IMR-90 (cell line): Measurements from ENCODE around the gene GPC4. TPM values are rescaled to one million over a fixed set of nuclear protein-coding genes. Genes with fewer than 3 reads are reported as not detected.

Experiments used
- ATAC-seq: fragments of 200-7000 bp; cut with Tn5 transposase; 2 replicates; pipeline ENCODE4 v1.9.1; 2020; ENCODE audit warnings: low read depth, mild to moderate bottlenecking, moderate library complexity
- BruUV-seq: library from RNA; stranded (reverse); fragments of 400-500 nt; replicated peaks from 2 replicates; lab custom pipeline; 2021; lab: Mats Ljungman, UMichigan
- CTCF ChIA-PET: fragments of 300-600 bp; formaldehyde crosslinking; extraction: SDS; loops from one replicate; lab custom pipeline; 2021; ENCODE audit warnings: antibody characterized with exemption; lab: Yijun Ruan, JAX
- POLR2A ChIA-PET: fragments of 300-600 bp; sonication (Branson Sonifier 250); formaldehyde crosslinking; loops from one replicate; lab custom pipeline; 2022; ENCODE audit warnings: antibody characterized with exemption; ENCODE audit not compliant: unreplicated experiment; lab: Charles Lee
- DNase-seq: peaks from one replicate; pipeline ENCODE4 v3.0.0; 2013
- H2AFZ ChIP-seq: replicated peaks from 2 replicates; pipeline ENCODE3; 2013; ENCODE audit warnings: low read length, mild to moderate bottlenecking; ENCODE audit not compliant: poor library complexity
- H2AK5ac ChIP-seq: 2 replicates; pipeline ENCODE4 v1.6.1; 2013; ENCODE audit warnings: low read depth, low read length, inconsistent platforms
- H2AK9ac ChIP-seq: replicated peaks from 2 replicates; pipeline ENCODE3; 2013; ENCODE audit warnings: mild to moderate bottlenecking, low read depth, low read length, moderate library complexity; ENCODE audit not compliant: poor library complexity
- H2BK120ac ChIP-seq: 2 replicates; pipeline ENCODE4 v1.6.1; 2013; ENCODE audit warnings: low read depth, low read length, inconsistent platforms
- H2BK15ac ChIP-seq: 3 replicates; pipeline ENCODE4 v1.6.1; 2013; ENCODE audit warnings: low read depth, low read length, inconsistent platforms
- H2BK20ac ChIP-seq: 2 replicates; pipeline ENCODE4 v1.6.1; 2013; ENCODE audit warnings: low read depth, mild to moderate bottlenecking, inconsistent platforms, low read length, moderate library complexity
- H2BK5ac ChIP-seq: 2 replicates; pipeline ENCODE4 v1.6.1; 2013; ENCODE audit warnings: mild to moderate bottlenecking, low read depth, low read length, inconsistent platforms; ENCODE audit not compliant: poor library complexity, severe bottlenecking
- H3K14ac ChIP-seq: replicated peaks from 2 replicates; pipeline ENCODE4 v1.6.1; 2013; ENCODE audit warnings: low read depth, low read length, inconsistent platforms
- H3K18ac ChIP-seq: 2 replicates; pipeline ENCODE4 v1.6.1; 2013; ENCODE audit warnings: low read depth, low read length, control low read depth
- H3K23ac ChIP-seq: 2 replicates; pipeline ENCODE4 v1.6.1; 2013; ENCODE audit warnings: low read depth, low read length, inconsistent platforms
- H3K27ac ChIP-seq: 2 replicates; pipeline ENCODE4 v1.5.1; 2013; ENCODE audit warnings: mild to moderate bottlenecking, control low read depth, low read length; ENCODE audit not compliant: insufficient read depth
- H3K27me3 ChIP-seq: 2 replicates; pipeline ENCODE4 v1.6.1; 2013; ENCODE audit warnings: low read length; ENCODE audit not compliant: control insufficient read depth, insufficient read depth
- H3K36me3 ChIP-seq: 2 replicates; pipeline ENCODE4 v1.6.1; 2013; ENCODE audit warnings: low read length, mixed read lengths; ENCODE audit not compliant: control insufficient read depth, insufficient read depth
- H3K4ac ChIP-seq: 2 replicates; pipeline ENCODE4 v1.6.1; 2013; ENCODE audit warnings: low read depth, low read length, inconsistent platforms
- H3K4me1 ChIP-seq: 2 replicates; pipeline ENCODE4 v1.6.1; 2013; ENCODE audit warnings: low read length, mixed read lengths; ENCODE audit not compliant: control insufficient read depth, insufficient read depth
- H3K4me2 ChIP-seq: 2 replicates; pipeline ENCODE4 v1.6.1; 2013; ENCODE audit warnings: low read depth, mild to moderate bottlenecking, control low read depth, low read length, moderate library complexity
- H3K4me3 ChIP-seq: 2 replicates; pipeline ENCODE4 v1.5.1; 2013; ENCODE audit warnings: low read depth, mild to moderate bottlenecking, control low read depth, low read length, moderate library complexity; ENCODE audit not compliant: insufficient read depth
- H3K56ac ChIP-seq: 2 replicates; pipeline ENCODE4 v1.6.1; 2013; ENCODE audit warnings: low read length, inconsistent platforms; ENCODE audit not compliant: insufficient read depth; ENCODE audit errors: extremely low read depth
- H3K79me1 ChIP-seq, 2 experiments: 2 replicates each; pipeline ENCODE4 v1.6.1; 2013; ENCODE audit warnings: low read length in 2 of 2, inconsistent platforms in 1 of 2, low read depth in 1 of 2
- H3K9ac ChIP-seq: 2 replicates; pipeline ENCODE4 v1.6.1; 2013; ENCODE audit warnings: low read depth, low read length, control low read depth
- H3K9me1 ChIP-seq: 2 replicates; pipeline ENCODE4 v1.6.1; 2013; ENCODE audit warnings: low read length, inconsistent platforms; ENCODE audit not compliant: insufficient read depth
- H3K9me3 ChIP-seq: 2 replicates; pipeline ENCODE4 v1.6.1; 2013; ENCODE audit warnings: low read length; ENCODE audit not compliant: control insufficient read depth, insufficient read depth
- H4K20me1 ChIP-seq: 2 replicates; pipeline ENCODE4 v1.6.1; 2013; ENCODE audit warnings: low read length, inconsistent platforms; ENCODE audit not compliant: insufficient read depth
- H4K5ac ChIP-seq: 2 replicates; pipeline ENCODE4 v1.6.1; 2013; ENCODE audit warnings: mild to moderate bottlenecking, low read depth, low read length, control low read depth
- H4K8ac ChIP-seq, 2 experiments: 2 replicates each; pipeline ENCODE4 v1.6.1; 2013; ENCODE audit warnings: low read depth in 2 of 2, low read length in 2 of 2, control low read depth in 1 of 2, inconsistent platforms in 1 of 2
- H4K91ac ChIP-seq: 2 replicates; pipeline ENCODE4 v1.6.1; 2013; ENCODE audit warnings: low read depth, low read length, inconsistent platforms; ENCODE audit not compliant: insufficient read depth
- BHLHE40 ChIP-seq: fragments of 150-350 bp; IDR thresholded peaks from 2 replicates; pipeline ENCODE4 v1.6.1; 2016; ENCODE audit warnings: mild to moderate bottlenecking, low read depth, low read length
- CEBPB ChIP-seq: IDR thresholded peaks from 2 replicates; pipeline ENCODE4 v1.6.1; 2012; ENCODE audit warnings: low read depth, low read length, improper control_type of control experiment
- CHD1 ChIP-seq: IDR thresholded peaks from 2 replicates; pipeline ENCODE4 v1.6.1; 2012; ENCODE audit warnings: low read depth, low read length, improper control_type of control experiment
- CTCF ChIP-seq: conservative IDR thresholded peaks from 2 replicates; pipeline ENCODE4 v1.5.1; 2012; ENCODE audit warnings: mild to moderate bottlenecking, low read depth, low read length, improper control_type of control experiment
- FOS ChIP-seq: fragments of 150-350 bp; IDR thresholded peaks from 2 replicates; pipeline ENCODE4 v1.6.1; 2016; ENCODE audit warnings: low read depth, low read length
- MAFK ChIP-seq: IDR thresholded peaks from 2 replicates; pipeline ENCODE4 v1.6.1; 2012; ENCODE audit warnings: low read depth, low read length, improper control_type of control experiment
- MAZ ChIP-seq: IDR thresholded peaks from 2 replicates; pipeline ENCODE4 v1.6.1; 2012; ENCODE audit warnings: low read depth, mild to moderate bottlenecking, low read length, improper control_type of control experiment, moderate library complexity, borderline replicate concordance
- MXI1 ChIP-seq: IDR thresholded peaks from 2 replicates; pipeline ENCODE4 v1.6.1; 2012; ENCODE audit warnings: low read depth, mild to moderate bottlenecking, low read length, moderate library complexity, borderline replicate concordance
- NFE2L2 ChIP-seq: fragments of 150-350 bp; IDR thresholded peaks from 2 replicates; pipeline ENCODE4 v1.6.1; 2016; ENCODE audit warnings: low read depth, mild to moderate bottlenecking, low read length
- POLR2A ChIP-seq: IDR thresholded peaks from 2 replicates; pipeline ENCODE4 v1.6.1; 2012; ENCODE audit warnings: mild to moderate bottlenecking, low read depth, low read length
- RAD21 ChIP-seq: IDR thresholded peaks from 2 replicates; pipeline ENCODE4 v1.6.1; 2012; ENCODE audit warnings: low read length, improper control_type of control experiment
- RCOR1 ChIP-seq: IDR thresholded peaks from 2 replicates; pipeline ENCODE4 v1.6.1; 2012; ENCODE audit warnings: mild to moderate bottlenecking, low read length, improper control_type of control experiment; ENCODE audit not compliant: insufficient replicate concordance
- RFX5 ChIP-seq: IDR thresholded peaks from 2 replicates; pipeline ENCODE4 v1.8.0; 2012; ENCODE audit warnings: low read depth, mild to moderate bottlenecking, low read length, moderate library complexity
- SMC3 ChIP-seq: fragments of 150-350 bp; IDR thresholded peaks from 2 replicates; pipeline ENCODE4 v1.6.1; 2016; ENCODE audit warnings: low read depth, mild to moderate bottlenecking, antibody characterized with exemption, low read length, moderate library complexity
- USF2 ChIP-seq: fragments of 150-350 bp; IDR thresholded peaks from 2 replicates; pipeline ENCODE4 v1.6.1; 2017; ENCODE audit warnings: mild to moderate bottlenecking, antibody characterized with exemption, low read length, low read depth
- WGBS, 2 experiments: methylation state at CpG; one replicate each; pipeline versions ENCODE4 v1.1.5 to v1.1.7; 2013; ENCODE audit warnings: missing lambda C conversion rate in 2 of 2; ENCODE audit not compliant: insufficient read length in 1 of 2; ENCODE audit errors: extremely low coverage in 2 of 2; 5-methylcytosine and 5-hydroxymethylcytosine counted together
- dilution Hi-C: fragments of 300-500 bp; cut with HindIII; formaldehyde crosslinking; loops from one replicate; pipeline ENCODE4 v1.14.3; 2018; ENCODE audit warnings: low sequenced_read_pairs; ENCODE audit not compliant: unreplicated experiment
- in situ Hi-C: fragments of 300-500 bp; cut with MboI; formaldehyde crosslinking; loops from 3 replicates; pipeline ENCODE4 v1.14.3; 2019; ENCODE audit warnings: low sequenced_read_pairs, inconsistent platforms, mixed read lengths
- intact Hi-C: fragments of 100-400 bp; cut with micrococcal nuclease; formaldehyde crosslinking; loops from 2 replicates; pipeline ENCODE4 v1.10.0; 2022
- polyA plus RNA-seq, 3 experiments: library from polyadenylated mRNA; depleted of rRNA; stranded (reverse); fragments of >200 nt; gene quantifications; 2 replicates each; pipeline ENCODE4 v1.2.3, GENCODE V29; 2012; ENCODE audit warnings: low replicate concordance in 1 of 3
- total RNA-seq: library from RNA; depleted of rRNA; stranded (reverse); fragments of >200 nt; gene quantifications from 2 replicates; pipeline ENCODE4 v1.2.3, GENCODE V29; 2012
- TF ChIP-seq, protein P1 (sequence below): fragments of 150-350 bp; IDR thresholded peaks from 2 replicates; pipeline ENCODE4 v1.6.1; 2016; ENCODE audit warnings: low read depth, mild to moderate bottlenecking, low read length, moderate library complexity, borderline replicate concordance

The GPC4 gene
- total and polyA plus RNA-seq, 2 of the 4 experiments (the other 2 are of a cell fraction), result 0.54 to 1.6 TPM

GRCh38 chrX:133362538-133362937 lies 52.8 kb downstream of the GPC4 start:
- in situ Hi-C loops, result no loop called here
- Histone ChIP-seq H3K56ac (no peak overlapping the region), H3K9ac (no peak overlapping the region), H3K27ac (no peak overlapping the region), H3K23ac (no peak overlapping the region), H2BK15ac (no peak overlapping the region), H4K8ac (no peak overlapping the region), H4K91ac (no peak overlapping the region), H3K4ac (no peak overlapping the region), H3K4me1 (no peaks in the 10 kb centered on the region), H4K5ac (no peak overlapping the region), H3K4me2 (no peak overlapping the region), H3K79me1 (no peaks in the 10 kb centered on the region), H3K4me3 (no peak overlapping the region), H4K20me1 (no peaks in the 10 kb centered on the region), H3K18ac (no peak overlapping the region), H3K9me1 (no peaks in the 10 kb centered on the region), H2BK20ac (no peak overlapping the region), H3K9me3 (no peaks in the 10 kb centered on the region), H3K36me3 (no peaks in the 10 kb centered on the region), H2AK5ac (no peak overlapping the region), H3K14ac (no peak overlapping the region), H2BK120ac (no peak overlapping the region), H2AFZ (no peak overlapping the region), H2BK5ac (no peak overlapping the region), H2AK9ac (no peak overlapping the region), H3K27me3 (peaks cover 2% of the 10 kb centered on the region; the same call in 1 of the 2 replicates)
- intact Hi-C loops, result no loop called here
- no CpG with 5 or more reads among the region's 2 CpGs for WGBS, 2 experiments
- DNase-seq, result no peak
- CTCF ChIA-PET, result no interaction called here
- ATAC-seq, result no peak
- POLR2A ChIA-PET, result no interaction called here
- TF ChIP-seq MAFK (no peak), CHD1 (no peak), NFE2L2 (no peak), SMC3 (no peak), MXI1 (no peak), POLR2A (no peak), RCOR1 (no peak), BHLHE40 (no peak), USF2 (no peak), CEBPB (no peak), RFX5 (no peak), MAZ (no peak), RAD21 (no peak), FOS (no peak), CTCF (no peak)
- TF ChIP-seq, protein P1, sequence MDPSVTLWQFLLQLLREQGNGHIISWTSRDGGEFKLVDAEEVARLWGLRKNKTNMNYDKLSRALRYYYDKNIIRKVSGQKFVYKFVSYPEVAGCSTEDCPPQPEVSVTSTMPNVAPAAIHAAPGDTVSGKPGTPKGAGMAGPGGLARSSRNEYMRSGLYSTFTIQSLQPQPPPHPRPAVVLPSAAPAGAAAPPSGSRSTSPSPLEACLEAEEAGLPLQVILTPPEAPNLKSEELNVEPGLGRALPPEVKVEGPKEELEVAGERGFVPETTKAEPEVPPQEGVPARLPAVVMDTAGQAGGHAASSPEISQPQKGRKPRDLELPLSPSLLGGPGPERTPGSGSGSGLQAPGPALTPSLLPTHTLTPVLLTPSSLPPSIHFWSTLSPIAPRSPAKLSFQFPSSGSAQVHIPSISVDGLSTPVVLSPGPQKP, result no peak
- BruUV-seq, result no TSS peak
- dilution Hi-C loops, result no loop called here
